ENCODE results near the gene PON1.

GRCh38 chr7:95317966-95318365, 6.4 kb downstream of the PON1 start:
- TF ChIP-seq CTCF (IDR thresholded peaks at IDR 0.05) (no peak), POLR2A (IDR thresholded peaks at IDR 0.05) (no peak)

Measured in uterus (tissue), 2 donors.